HL-60/S4 (cell line): Measurements from ENCODE around the gene CCDC33.

ENCODE experiments used
- in situ Hi-C: fragments of 300-500 bp; cut with MboI; formaldehyde crosslinking; loops from 2 replicates; pipeline ENCODE4 v1.14.3; 2022; ENCODE audit warnings: low sequenced_read_pairs

The CCDC33 gene

DNA sequence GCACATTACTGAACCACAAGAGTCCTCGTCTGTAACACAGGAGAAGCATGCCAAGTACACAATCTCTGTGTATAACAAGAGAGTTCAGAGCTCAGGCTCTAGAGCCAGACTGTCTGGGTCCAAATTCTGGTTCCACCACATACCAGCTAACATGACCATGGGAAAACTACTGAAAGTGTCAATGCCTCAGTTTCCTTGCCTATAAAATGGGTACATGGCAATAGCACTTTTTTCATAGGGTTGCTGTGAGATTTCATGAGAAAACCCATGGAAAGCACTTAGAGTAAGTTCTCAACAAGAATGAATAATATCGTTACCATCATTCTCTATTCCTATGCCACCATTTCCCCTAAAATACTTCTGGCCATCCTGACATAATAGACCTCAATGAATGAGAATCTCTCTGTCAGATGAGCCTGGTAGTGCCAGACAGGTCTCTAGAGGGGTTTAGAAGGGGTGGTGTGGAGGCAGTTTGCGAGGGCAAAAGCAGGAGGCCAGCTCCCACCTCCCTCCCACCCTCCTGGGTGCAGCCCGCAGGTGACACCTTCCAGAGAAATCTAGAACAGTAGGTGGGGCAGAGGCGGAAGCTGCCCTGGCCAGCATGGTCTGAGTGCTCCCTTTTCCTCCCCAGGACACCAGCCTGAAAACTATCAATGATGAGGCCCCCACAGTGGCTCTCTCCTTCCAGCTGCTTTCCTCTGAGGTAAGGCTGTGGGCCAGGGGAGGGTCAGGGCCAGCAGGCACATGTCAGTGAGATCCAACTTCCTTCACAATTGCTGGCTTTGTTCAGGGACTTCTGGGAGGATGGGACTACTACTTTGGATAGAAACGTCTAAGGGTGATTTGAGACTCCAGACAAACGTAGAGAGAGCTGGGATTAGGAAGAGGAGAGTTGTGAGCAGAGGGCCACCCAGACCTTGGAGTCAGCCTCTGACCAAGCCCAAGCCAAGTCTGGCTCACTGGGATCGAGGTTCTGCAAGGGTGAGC is 45.3 kb downstream of the CCDC33 start:
- in situ Hi-C loops: no loop called here

DNA sequence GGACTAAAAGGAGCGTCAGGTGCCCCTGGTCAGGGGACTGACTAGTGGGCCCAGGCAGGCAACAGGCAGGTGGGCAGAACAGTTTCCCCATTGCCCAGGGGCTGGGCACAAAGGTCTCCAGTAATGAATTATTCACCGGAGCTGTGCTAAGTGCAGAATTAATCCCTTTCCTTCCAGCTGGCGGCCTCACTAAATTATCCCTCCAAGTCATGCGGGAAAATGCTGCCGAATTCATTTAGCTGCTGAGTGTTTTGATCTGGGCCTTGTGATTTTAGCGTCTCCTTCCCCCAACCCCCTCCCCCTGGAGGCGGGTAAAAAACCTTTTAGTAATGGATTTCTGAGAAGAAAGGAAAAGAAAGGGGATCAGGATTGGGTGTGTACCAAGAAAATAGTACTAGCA is 47.2 kb downstream of the CCDC33 start:
- in situ Hi-C loops: no loop called here

DNA sequence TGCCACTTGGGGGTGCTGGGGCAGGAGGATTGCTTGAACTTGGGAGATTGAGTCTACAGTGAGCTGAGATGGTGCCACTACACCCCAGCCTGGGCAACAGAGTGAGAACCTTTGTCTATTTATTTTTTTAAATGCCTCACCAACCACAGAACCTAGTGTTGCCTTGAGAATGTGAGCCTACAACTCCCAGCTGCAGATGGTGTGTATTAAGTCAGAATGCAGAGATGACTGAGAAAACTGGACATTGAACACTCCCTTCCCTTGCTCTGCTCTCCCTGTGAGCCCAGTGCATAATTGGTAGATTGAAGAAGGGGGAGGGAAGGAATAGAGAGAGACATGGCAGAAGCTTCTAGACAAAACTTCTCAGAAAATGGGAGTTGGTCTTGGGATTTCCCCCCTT is 53.5 kb downstream of the CCDC33 start:
- in situ Hi-C loops: no loop called here

DNA sequence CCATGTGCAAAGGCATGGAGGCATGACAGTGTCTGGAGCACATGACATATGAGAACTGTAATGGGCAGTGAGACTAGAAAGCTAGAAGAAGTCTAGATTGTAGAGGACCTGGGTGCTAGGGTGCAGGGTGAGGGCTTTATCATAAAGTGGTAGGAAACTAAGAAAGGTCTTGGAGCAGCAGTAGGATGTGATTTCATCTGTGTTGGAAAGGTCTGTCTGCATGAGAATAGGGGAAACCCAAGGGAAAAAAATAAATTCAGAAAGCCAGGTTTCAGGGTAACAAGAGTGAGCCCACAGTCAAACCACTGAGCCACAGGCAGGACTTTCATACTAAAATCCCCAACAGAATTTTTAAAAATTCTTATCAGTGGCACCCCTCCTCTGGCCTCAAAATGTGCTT is 54.5 kb downstream of the CCDC33 start:
- in situ Hi-C loops: no loop called here

DNA sequence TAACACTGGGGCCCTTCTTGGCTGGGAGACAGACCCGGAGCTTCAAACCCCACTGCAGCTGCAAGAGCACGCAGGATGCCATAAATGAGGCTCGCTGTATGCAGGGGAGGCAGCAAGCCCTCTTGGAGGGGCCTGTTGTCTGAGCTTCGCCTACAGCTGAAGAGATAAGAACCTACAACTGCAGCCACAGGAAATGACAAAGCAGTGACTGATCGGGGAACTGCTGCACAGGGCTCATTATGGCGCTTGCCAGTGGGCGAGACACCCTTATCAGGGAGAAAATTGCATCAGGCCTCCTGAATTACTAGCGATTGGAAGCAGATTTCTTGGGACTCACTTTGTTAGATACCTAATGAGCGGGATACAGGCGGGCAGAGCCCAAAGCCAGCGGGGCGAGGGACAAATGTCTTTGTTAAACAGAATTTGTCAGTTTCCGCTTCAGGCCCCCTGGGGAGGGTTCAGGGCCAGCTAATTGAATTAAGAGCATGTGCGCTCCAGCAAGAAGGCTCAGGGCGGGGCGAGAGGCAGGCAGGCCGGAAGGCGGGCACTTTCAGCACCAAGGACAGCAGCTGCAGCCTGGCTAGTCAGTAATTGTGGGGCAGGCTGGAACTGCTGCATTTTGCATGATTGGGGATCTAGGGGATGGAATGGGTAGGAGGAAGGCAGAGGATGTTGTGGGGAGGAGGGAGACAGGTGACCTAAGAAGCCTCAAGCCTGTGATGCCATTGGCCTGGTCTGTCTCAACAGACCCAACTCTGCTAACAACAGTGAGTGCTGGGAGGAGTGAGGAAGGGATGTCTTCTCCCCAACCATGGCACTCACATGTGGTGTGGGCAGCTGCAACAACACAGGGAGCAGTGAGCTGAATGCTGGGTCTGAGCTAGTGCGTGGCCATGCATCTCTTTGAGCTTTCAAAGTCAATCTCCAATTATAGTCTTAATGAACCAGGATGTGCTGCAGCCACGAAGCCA is 55.3 kb downstream of the CCDC33 start:
- in situ Hi-C loops: no loop called here

DNA sequence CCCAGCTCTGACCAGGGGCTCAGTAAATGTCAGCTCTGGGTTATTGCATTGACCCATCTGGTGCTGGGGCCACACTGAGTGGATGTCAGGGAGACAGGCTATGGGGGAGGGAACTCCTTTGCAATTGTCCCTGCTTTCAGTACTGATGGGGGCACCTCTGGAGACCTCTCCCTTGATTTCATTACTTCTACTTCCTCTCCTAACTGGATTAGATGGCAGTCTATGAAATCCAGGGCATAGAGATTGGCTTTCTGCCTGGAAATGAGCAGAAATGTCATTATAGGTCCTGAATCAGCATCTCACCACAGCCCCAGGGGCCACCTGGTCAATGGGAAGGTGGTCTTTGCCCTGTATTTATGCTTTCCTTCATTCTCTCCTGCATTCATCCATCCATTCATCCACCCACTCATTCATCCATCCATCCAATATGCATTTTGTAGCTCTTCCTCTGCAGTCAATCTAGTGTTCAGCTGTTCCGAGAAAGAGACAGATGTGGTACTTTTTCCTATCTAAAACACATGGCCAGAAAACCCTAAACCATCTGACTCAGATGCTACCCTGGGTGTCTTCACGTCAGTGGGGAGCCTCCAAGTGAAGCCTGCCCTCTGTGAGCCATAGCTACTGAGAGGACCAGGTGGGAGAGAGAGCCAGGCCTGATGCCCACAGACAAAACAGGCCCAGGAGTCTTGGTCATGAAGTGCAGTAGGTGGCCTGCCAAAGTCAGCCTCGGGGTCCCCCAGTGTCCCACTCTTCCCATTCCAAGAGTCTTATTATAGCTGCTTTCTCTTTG is 57.1 kb downstream of the CCDC33 start:
- in situ Hi-C loops: no loop called here

DNA sequence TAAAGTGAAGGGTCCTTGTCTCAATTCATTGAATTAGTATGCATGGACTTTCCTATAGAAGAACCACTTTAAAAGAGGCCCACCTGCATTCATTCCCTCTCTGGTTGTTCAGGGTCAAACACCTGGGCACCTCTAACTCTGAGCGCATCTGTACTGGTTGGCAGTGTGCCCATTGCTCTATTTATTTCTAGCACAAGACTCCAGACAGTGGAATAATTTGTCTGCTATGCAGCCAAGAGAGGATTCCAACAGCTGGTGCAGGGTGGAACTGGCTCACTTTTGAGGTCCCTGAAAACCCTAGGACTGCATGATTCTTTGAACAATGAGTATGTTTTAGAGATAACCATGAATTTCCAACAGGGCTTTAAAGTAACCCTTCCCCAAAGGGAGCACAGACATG is 57.9 kb downstream of the CCDC33 start:
- in situ Hi-C loops: no loop called here

DNA sequence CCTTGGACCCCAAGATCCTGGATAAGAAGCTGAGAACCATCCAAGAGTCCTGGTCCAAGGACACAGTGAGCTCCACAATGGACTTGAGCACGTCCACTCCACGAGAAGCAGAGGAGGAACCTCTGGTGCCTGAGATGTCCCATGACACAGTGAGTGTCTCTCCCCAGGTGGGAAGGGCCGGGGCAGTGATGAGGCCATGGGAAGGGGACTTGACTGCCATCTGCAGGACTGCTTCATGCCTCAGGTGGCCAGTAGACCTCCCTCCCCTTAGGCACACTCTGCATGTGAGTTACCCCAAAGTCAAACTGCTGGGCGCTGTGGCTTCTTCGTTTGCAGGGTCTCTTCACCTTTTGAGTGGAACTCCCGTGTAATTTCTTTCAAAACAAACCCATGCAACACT is 59.7 kb downstream of the CCDC33 start:
- in situ Hi-C loops: no loop called here

DNA sequence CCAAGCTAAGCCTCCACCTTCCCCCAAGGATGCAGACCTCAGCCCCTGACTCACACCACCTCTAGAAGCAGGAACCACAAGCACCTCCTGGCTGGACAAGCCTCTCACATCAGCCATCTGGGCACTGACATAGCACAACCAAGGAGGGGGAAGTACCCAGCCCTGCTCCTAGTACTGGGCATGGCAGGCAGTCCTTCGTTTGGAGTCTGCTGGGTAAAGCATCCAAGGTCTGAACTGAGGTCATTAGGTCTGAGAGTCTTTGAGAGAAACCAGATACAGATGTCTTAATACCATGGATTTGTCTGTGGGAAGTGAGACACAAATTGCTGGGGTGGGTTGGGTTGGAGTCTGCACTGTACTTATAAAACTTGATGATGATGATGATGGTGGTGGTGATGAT is 61.8 kb downstream of the CCDC33 start:
- in situ Hi-C loops: no loop called here

DNA sequence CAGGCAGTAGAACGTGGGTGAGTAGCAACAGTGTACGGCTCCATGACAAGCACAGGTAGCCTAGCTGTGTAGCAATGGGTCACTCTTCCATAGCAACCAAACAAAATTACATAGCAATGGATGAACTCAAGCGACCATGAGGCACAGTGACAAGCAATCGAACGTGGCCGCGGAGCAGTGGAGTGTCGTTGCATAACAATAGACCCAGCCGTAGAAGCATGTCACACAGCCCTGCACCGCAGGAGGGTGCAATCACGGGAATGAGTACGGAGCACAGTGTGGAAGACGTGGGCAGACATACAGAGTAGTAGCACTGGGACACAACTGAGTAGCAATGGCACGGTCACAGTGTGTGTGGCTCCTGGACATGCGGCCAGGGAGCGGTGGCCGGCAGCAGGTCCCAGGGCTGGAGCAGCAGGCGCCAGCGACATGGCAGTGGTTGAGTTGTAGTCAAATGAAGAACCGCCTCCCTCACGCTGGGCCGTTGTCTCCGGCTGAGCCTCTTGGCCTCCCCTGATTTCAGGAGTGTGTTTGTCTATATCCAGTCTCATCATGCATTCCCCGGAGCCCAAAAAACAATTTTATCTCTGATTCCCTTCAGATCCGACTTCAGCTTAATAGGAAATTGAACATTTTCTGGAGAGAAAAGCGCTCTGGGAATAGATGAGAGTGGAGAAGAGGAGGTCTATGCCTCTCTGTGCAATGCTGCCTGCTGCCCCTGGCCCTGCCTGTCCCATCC is 64.1 kb downstream of the CCDC33 start:
- in situ Hi-C loops: loop anchor here (25.0 kb wide), 1 partner anchor 163 kb away; the partner anchor contains the start of gene ISLR2

DNA sequence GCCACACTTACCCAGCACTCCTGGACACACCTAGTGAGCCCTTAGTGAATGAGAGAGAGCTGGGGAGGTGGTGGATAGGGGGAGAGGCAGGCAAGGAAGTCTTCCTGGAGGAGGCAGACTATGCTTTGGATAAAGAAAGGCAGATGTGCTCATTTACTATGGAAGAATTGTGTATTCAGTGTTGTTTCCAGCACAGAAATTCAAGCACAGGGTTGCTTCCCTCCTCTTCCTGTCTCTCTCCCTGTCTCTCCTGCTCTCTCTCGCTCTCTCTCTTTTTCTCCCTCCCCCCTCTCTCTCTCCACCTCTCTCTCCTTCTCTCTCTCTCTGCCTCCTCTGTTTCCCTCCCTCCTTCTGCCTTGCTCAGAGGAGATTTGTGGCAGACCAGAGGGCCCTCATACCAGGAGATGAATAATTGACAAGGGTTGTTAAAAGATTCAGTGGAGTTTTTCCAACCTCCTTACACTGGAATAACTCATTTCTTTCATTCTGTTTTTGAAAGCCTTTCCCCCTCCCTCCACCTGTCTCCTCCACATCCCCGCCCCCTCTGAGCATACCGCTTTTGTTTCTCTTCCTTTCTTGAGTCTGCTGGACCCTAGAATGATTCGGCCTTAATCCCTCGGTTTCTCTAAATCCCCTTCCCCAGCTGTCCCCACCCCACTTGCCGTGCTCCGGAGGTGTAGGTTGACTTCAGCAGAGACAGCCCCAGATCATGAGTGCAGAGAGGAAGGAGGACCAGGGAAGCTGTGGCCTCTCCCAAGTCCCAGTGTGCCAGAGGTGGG is 65.6 kb downstream of the CCDC33 start:
- in situ Hi-C loops: loop anchor here (25.0 kb wide), 1 partner anchor 164 kb away; the partner anchor contains the start of gene ISLR2

DNA sequence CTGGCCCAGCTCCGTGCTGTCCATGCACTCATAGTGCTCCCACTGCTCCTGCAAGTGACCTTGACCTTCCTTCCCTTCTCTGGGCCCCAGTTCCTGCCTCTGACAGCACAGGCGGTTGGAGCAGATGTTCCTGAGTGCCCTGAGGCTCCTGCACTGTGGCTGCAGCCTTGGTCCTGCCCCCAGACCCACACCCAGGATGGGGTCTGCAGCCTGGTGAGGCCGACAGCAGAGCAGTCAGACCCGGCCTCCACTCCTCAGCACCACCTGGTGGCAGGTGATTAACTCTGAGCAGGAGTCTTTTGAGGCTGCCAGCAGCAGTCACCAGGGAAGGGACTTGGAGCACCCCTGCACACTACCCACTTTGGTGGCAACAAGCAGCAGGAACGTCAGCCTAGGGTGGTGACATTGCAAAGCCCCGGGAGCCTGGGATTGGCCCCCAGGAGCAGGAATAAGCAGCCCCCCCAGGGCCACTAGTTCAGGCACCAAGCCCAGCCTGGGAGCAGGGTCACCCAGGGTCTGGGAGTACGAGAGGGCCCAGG is 66.8 kb downstream of the CCDC33 start:
- in situ Hi-C loops: loop anchor here (25.0 kb wide), 1 partner anchor 166 kb away; the partner anchor contains the start of gene ISLR2

DNA sequence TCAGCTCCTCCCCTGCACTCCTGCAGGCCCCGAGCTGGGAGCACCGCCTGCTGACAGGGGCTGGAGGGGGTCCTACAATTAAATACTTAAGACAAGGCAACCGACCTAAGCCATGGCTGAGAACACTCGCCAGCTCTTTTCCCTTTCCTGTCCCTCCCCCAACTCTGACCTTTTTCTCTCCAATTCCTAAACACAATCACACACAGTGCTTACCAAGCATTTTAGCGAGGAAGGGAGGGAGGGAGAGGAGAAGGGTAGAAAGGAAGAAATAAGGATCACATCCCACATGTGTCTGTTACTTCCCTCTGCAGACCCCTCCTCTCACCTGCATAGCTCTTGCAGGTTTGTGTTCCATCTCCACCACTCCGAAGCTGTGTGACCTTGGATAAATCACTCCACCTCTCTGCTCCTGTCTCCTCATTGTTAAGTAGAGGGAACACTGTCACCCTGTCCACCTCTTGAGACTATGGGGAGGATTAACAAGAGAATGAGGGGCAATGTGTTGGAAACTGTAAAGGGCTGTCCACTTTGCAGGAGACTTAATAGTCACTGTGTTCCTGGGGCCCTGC is 67.7 kb downstream of the CCDC33 start:
- in situ Hi-C loops: loop anchor here (25.0 kb wide), 1 partner anchor 167 kb away; the partner anchor contains the start of gene ISLR2

DNA sequence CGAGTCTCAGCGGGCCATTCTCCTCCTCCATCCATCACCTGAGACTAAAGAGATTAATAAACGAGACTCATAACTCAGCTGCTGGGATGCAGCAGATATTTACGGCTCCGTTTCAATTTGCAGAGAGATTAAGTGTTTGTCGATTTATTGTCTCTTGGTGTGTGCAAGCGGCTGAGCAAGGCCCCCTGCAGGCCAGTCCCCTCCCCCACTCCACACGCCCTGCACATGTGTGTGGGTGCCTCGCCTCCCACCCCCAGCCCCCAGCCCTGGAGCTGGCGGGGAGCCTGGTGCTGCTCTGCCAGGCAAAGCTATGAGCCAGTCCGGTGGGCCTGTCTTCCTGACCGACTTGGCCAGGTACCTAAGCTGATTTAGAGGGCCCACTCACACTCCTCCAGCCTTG is 68.3 kb downstream of the CCDC33 start:
- in situ Hi-C loops: loop anchor here (25.0 kb wide), 1 partner anchor 167 kb away; the partner anchor contains the start of gene ISLR2

DNA sequence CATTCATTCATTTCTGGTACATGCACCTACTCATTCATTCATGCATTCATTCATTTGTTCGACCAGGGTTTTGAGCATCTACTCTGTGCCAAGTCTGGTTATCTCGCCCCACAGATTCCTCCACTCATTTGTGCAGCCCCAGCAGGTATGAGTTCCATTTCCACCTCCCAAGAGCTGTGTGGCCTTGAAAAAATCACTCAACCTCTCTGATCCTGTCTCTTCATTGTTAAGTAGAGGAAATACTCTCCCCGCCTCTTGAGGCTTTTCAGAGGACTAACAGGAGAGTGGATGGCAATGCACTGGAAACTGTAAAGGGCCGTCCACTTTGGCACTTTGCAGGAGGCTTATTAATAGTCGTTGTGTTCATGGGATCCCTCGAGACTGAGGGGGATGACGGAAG is 69.6 kb downstream of the CCDC33 start:
- in situ Hi-C loops: loop anchor here (25.0 kb wide), 1 partner anchor 168 kb away; the partner anchor contains the start of gene ISLR2

DNA sequence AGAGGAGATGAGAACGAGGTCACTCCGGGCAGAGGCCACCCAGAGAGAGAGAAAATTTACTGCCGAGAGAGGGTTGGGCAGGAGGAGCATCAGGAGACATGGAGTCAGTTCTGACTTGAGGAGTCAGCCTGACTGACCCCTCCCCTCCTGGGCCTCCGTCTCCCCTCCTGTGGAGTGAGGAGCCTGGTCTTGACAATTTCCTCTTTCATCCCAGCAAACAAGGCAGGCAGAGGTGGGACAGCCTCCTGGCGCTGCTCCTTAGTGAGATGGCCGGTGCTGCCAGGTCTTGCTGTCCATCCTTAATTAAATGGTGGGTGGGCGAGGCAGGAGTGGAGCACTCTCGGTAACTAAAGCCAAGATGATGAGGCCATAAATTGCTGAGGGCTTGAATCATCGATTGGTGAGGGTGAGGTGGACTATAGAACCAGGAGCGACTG is 70.7 kb downstream of the CCDC33 start:
- in situ Hi-C loops: loop anchor here (25.0 kb wide), 1 partner anchor 169 kb away; the partner anchor contains the start of gene ISLR2

DNA sequence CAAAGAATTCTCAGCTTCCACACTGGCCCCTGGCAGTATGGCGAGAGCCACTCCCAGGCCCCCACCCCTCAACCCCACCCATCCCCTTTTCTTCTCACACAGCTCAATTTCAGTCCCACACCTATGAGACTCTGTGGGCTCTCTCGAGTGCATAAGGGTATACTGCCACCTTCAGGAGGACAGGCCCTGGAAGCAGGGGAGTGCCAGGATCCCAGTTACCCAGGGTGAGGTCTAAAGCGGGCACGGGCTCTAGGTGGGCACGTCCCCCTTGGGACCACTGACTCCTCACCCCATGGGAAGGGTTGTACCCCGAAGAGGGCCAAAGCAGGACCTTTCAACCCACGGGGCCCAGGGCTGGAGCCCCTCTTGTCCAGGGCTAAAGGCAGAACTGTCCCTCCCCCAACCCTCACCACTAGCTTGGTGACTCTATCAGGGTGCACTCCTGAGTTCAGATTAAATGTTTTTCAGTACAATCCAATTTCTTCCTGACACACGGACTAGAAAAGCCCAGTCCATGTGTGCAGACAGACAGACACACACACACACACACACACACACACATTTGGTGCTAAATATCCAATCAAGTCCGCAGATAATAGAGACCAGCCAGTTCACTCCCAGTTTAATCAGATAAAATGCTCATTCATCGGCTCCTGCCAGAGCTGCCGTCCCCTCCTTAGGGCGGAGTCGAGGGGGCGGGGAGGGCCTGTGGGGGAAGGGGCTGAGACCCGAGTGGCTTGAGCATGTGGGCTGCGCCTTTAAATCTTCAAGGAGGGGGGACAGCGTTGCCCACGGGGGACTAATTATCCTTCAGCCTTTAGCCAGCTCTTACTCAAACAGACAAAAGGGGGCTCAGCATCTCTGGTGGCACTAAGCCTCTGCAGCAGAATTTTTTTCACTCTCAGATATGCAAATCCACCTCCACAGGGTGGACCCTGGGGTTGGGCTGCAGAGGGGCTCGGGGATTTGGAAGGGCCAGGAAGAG is 72.0 kb downstream of the CCDC33 start:
- in situ Hi-C loops: loop anchor here (25.0 kb wide), 1 partner anchor 171 kb away; the partner anchor contains the start of gene ISLR2
